Thoracic aorta (tissue), 2 donors: ENCODE results near the gene LILRA1. TPM values are rescaled to one million over a fixed set of nuclear protein-coding genes. Genes with fewer than 3 reads are reported as not detected.
"Not testable (repeated sequence)": the region's sequence is repeated elsewhere in the genome, so short reads cannot be mapped to it uniquely, and the experiment has no call there.

Experiments used
- ATAC-seq: fragments of 150-250 bp; one replicate; pipeline ENCODE4 v1.8.0; 2017; ENCODE audit warnings: low read depth; ENCODE audit not compliant: insufficient number of reproducible peaks, low FRiP score
- DNase-seq: peaks from one replicate; pipeline ENCODE4 v3.0.0-alpha.2; 2020; ENCODE audit warnings: low spot score
- H3K27ac ChIP-seq, 2 donors: fragments of 200-600 bp; sonication (generic); 1 replicate in 1 of 2; 2 replicates in 1 of 2; pipeline ENCODE4 v1.5.1; 2016; ENCODE audit warnings: mild to moderate bottlenecking in 2 of 2, moderate library complexity in 2 of 2
- H3K27me3 ChIP-seq: fragments of 200-600 bp; sonication (generic); replicated peaks from 2 replicates; pipeline ENCODE4 v1.6.0; 2016; ENCODE audit warnings: mild to moderate bottlenecking; ENCODE audit not compliant: insufficient read depth
- H3K36me3 ChIP-seq: fragments of 200-600 bp; sonication (generic); one replicate; pipeline ENCODE4 v1.5.1; 2016
- H3K4me1 ChIP-seq, 2 donors: fragments of 200-600 bp; sonication (generic); 1 replicate in 1 of 2; 2 replicates in 1 of 2; pipeline versions ENCODE4 v1.5.1 to v1.6.0; 2016; ENCODE audit warnings: low read depth in 2 of 2, mild to moderate bottlenecking in 1 of 2; ENCODE audit not compliant: control insufficient read depth in 1 of 2
- H3K4me3 ChIP-seq: fragments of 200-600 bp; sonication (generic); 2 replicates; pipeline ENCODE4 v1.5.1; 2016; ENCODE audit warnings: mild to moderate bottlenecking
- H3K9me3 ChIP-seq: fragments of 200-600 bp; sonication (generic); 2 replicates; pipeline ENCODE4 v1.5.1; 2016
- total RNA-seq, 2 donors: library from RNA; depleted of rRNA; stranded (reverse); fragments of >200 nt; gene quantifications; one replicate each; pipeline versions ENCODE4 v1.1.0 to v1.2.3, GENCODE V29; 2016
- TF ChIP-seq, protein P1 (sequence below): fragments of 200-600 bp; sonication (generic); IDR thresholded peaks from one replicate; pipeline ENCODE4 v1.5.1; 2019; ENCODE audit warnings: antibody characterized with exemption

The LILRA1 gene
- total RNA-seq, 2 donors from 2014 or later = 2.7 to 3.0 TPM

DNA sequence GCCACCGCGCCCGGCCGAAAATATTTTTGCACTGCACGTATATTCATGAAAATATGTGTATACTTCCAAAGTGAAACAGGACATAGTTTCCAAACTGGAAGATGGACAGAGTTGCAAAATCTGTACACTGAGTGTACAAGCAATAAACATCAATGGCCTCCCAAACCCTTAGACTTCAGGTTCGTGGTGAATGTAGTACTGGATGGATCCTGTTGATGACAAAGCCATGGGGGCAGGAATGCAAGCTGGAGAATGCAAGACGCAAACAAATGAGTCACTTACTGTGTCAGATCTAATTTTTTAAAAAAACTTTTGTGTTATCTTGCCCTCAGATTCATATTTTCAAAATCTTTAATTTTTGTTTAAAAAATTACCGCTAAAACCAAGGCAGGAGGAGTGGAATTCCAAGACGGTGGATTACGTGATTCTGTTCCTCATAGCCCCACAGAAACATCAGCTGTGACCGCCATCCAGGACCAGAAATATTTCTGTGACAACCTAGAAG lies 32.5 kb upstream of the LILRA1 start:
- no peaks in the 10 kb centered on the region for H3K9me3 ChIP-seq
- no peaks in the 10 kb centered on the region for H3K36me3 ChIP-seq
- no peak overlapping the region for H3K4me3 ChIP-seq
- no peaks in the 10 kb centered on the region for H3K4me1 ChIP-seq
- no peak for DNase-seq
- H3K27me3 ChIP-seq = no peaks in the 10 kb centered on the region
- no peak for ATAC-seq
- TF ChIP-seq, protein P1, sequence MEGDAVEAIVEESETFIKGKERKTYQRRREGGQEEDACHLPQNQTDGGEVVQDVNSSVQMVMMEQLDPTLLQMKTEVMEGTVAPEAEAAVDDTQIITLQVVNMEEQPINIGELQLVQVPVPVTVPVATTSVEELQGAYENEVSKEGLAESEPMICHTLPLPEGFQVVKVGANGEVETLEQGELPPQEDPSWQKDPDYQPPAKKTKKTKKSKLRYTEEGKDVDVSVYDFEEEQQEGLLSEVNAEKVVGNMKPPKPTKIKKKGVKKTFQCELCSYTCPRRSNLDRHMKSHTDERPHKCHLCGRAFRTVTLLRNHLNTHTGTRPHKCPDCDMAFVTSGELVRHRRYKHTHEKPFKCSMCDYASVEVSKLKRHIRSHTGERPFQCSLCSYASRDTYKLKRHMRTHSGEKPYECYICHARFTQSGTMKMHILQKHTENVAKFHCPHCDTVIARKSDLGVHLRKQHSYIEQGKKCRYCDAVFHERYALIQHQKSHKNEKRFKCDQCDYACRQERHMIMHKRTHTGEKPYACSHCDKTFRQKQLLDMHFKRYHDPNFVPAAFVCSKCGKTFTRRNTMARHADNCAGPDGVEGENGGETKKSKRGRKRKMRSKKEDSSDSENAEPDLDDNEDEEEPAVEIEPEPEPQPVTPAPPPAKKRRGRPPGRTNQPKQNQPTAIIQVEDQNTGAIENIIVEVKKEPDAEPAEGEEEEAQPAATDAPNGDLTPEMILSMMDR = no peak
- H3K27ac ChIP-seq = no peak overlapping the region

DNA sequence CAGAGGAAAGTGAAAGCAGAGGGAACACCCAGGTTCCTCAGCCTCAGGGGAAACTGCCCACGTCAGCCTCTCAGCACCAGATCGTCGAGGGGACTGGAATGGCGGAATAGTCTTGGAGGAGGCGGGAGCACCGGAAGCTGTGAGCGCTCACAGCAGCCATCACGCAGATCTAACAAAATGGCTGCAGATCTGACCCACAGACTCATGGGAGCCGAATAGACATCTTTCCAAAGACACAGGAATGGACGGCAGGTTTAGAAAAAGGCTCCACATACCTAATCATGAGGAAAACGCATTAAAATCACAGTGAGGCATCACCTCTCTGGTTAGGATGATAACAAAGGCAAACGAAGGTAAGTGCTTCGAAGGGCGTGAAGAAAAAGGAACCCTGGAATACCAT lies 31.6 kb upstream of the LILRA1 start:
- Histone ChIP-seq H3K27ac (no peak overlapping the region), H3K27me3 (no peaks in the 10 kb centered on the region), H3K4me1 (no peaks in the 10 kb centered on the region), H3K4me3 (no peak overlapping the region), H3K36me3 (no peaks in the 10 kb centered on the region), H3K9me3 (no peaks in the 10 kb centered on the region)
- ATAC-seq (no peak), DNase-seq (no peak)
- TF ChIP-seq, protein P1 = no peak

DNA sequence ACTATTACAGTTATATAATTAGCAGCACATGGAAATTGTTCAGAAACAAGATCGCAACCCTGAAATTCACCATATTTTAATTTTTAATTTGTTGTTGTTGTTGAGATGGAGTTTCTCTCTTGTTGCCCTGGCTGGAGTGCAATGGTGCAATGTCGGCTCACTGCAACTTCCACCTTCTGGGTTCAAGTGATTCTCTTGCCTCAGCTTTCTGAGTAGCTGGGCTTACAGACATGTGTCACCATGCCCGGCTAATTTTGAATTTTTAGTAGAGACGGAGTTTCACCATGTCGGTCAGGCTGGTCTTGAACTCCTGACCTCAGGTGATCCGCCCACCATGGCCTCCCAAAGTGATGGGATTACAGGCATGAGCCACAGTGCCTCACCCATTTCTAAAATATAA lies 30.2 kb upstream of the LILRA1 start:
- not testable (repeated sequence) for H3K4me3 ChIP-seq, H3K4me1 ChIP-seq, DNase-seq, H3K36me3 ChIP-seq, H3K9me3 ChIP-seq, H3K27me3 ChIP-seq, ATAC-seq, H3K27ac ChIP-seq

DNA sequence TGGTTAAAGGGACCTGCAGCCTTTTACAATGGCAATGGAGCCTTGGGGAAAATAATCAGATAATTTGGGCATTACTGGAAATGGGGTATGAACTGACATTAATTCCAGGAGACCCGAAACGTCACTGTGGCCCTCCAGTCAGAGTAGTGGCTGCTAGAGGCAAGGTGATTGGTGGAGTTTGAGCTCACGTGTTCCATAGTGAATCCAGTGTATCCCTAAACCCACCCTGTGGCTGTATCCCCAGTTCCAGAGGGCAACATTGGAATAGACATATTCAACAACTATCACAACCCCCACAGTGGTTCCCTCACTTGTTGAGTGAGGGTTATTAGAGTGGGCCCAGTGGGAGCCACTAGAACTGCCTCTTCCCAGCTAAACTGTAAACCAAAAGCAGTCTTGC lies 23.1 kb upstream of the LILRA1 start:
- no peaks in the 10 kb centered on the region for H3K36me3 ChIP-seq
- no peaks in the 10 kb centered on the region for H3K9me3 ChIP-seq
- no peak overlapping the region for H3K27ac ChIP-seq
- ATAC-seq (no peak), DNase-seq (no peak)
- no peaks in the 10 kb centered on the region for H3K4me1 ChIP-seq
- TF ChIP-seq, protein P1 = no peak
- no peak overlapping the region for H3K4me3 ChIP-seq
- H3K27me3 ChIP-seq = no peaks in the 10 kb centered on the region

DNA sequence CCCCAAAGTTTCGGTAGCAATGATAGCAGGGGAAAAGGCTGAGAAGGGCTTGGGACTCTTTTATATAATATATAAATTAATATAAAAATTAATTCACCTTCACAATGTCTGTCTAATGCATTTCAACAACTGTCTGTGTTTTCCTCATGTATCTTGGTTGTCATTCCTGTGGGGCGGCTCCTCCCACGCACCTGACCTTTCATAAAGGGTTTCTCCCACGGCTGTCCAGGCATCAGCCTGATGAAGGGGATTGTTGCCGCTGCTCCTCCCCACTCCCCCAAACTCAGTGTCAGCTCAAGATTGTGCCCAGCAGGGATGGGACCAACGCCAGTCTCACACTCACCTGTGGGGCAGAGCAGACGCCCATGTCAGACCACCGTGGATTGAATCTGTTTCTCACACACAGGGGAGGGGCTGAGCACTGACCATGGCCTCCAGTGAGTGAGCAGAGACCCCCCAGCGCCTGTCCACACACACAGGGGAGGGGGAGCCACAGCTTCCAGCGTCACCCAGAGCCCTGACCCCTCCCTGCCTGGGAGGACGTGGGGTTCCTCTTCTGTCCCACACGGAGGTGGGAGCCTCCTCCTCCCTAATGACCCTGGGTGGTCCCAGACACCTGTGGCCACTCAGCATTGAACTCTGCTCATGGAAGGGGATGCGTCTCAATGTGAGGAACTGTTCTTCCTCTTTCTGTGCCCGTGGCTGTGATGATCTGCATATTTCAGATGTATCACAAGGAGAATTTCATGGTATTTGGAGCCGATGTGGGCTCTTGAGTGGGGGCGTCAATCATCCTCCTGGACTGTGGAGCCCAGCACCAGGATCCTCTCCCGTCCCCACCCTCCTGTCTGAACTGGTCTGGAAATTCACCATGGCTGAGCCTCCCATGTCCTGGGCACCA lies 21.5 kb upstream of the LILRA1 start:
- not testable (repeated sequence) for H3K4me1 ChIP-seq

DNA sequence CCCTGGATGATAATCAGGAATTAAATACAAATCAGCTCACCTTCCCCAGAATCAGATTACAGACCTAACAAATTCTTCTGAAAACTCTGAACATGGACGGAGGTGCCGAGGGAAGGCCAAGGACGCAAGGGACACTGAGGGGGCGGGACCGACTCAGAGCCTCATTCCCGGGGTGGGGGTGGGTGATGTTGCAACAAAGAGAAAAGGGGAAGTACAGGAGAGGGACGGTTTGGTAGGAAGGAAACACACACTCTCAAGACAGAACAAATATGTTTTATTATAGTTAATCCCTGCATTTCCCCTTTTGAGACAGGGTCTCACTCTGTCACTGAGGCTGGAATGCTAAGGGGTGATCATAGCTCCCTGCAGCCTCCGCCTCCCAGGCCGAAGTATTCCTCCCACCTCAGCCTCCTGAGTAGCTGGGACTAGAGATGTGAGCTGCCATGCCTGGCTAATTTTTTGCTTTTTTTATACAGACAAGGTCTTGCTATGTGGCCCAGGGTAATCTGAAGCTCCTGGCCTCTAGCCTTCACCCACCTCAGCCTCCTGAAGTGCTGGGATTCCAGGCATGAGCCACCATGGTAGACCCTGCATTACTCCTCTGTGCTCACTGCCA lies 20.6 kb upstream of the LILRA1 start:
- Histone ChIP-seq H3K36me3 (no peaks in the 10 kb centered on the region), H3K27ac (no peak overlapping the region), H3K4me1 (no peaks in the 10 kb centered on the region), H3K4me3 (peak overlapping the region; percentile 36), H3K9me3 (no peaks in the 10 kb centered on the region), H3K27me3 (no peaks in the 10 kb centered on the region)
- no peak for ATAC-seq
- TF ChIP-seq, protein P1 = no peak
- no peak for DNase-seq

More for the DNA sequence above, 21.5 kb upstream of the LILRA1 start:
- not testable (repeated sequence) for H3K9me3 ChIP-seq, H3K36me3 ChIP-seq, ATAC-seq, DNase-seq, H3K27ac ChIP-seq, H3K27me3 ChIP-seq, H3K4me3 ChIP-seq
